Liver (tissue), 3 donors: ENCODE results near the gene KNDC1.

Experiments used
- ATF3 ChIP-seq: IDR thresholded peaks from 2 replicates; pipeline ENCODE4 v1.6.1; 2016; ENCODE audit warnings: antibody characterized with exemption
- CTCF ChIP-seq: fragments of 150-350 bp; IDR thresholded peaks from 2 replicates; pipeline ENCODE4 v1.5.1; 2017; ENCODE audit warnings: improper control_type of control experiment, low read depth, low read length; ENCODE audit not compliant: missing input control
- EGR1 ChIP-seq, 2 donors: IDR thresholded peaks; 2 replicates each; pipeline ENCODE4 v1.6.1; 2016 to 2018; ENCODE audit warnings: antibody characterized with exemption in 2 of 2, low read depth in 2 of 2
- FOXA1 ChIP-seq: IDR thresholded peaks from 2 replicates; pipeline ENCODE4 v1.6.1; 2016; ENCODE audit warnings: antibody characterized with exemption
- GABPA ChIP-seq, 2 donors: IDR thresholded peaks in 1 of 2; conservative IDR thresholded peaks in 1 of 2; 2 replicates each; pipeline ENCODE4 v1.6.1; 2016; ENCODE audit warnings: antibody characterized with exemption in 2 of 2, mild to moderate bottlenecking in 1 of 2, moderate library complexity in 1 of 2
- HNF4A ChIP-seq, 2 donors: conservative IDR thresholded peaks; 2 replicates each; pipeline ENCODE4 v1.6.1; 2016; ENCODE audit warnings: antibody characterized with exemption in 2 of 2, mild to moderate bottlenecking in 2 of 2
- JUND ChIP-seq, 2 donors: IDR thresholded peaks; 2 replicates each; pipeline ENCODE4 v1.6.1; 2016; ENCODE audit warnings: antibody characterized with exemption in 2 of 2
- MAX ChIP-seq: IDR thresholded peaks from 2 replicates; pipeline ENCODE4 v1.6.1; 2016; ENCODE audit warnings: antibody characterized with exemption
- RAD21 ChIP-seq, 2 donors: IDR thresholded peaks; 2 replicates each; pipeline ENCODE4 v1.6.1; 2016; ENCODE audit warnings: antibody characterized with exemption in 2 of 2, mild to moderate bottlenecking in 2 of 2
- REST ChIP-seq: IDR thresholded peaks from 2 replicates; pipeline ENCODE4 v1.6.1; 2016; ENCODE audit warnings: antibody characterized with exemption, mild to moderate bottlenecking
- SP1 ChIP-seq: IDR thresholded peaks from 2 replicates; pipeline ENCODE4 v1.6.1; 2018; ENCODE audit warnings: antibody characterized with exemption, mild to moderate bottlenecking
- TAF1 ChIP-seq: conservative IDR thresholded peaks from 2 replicates; pipeline ENCODE4 v1.6.1; 2016; ENCODE audit warnings: antibody characterized with exemption, mild to moderate bottlenecking
- YY1 ChIP-seq: IDR thresholded peaks from 2 replicates; pipeline ENCODE4 v1.6.1; 2016; ENCODE audit warnings: antibody characterized with exemption, mild to moderate bottlenecking
- ZBTB33 ChIP-seq: IDR thresholded peaks from 2 replicates; pipeline ENCODE4 v1.6.1; 2016; ENCODE audit warnings: antibody characterized with exemption
- donor health status: healthy.
- donor health status: healthy.

GRCh38 chr10:133231946-133232574 lies 72.0 kb downstream of the KNDC1 start:
- TF ChIP-seq CTCF (no peak), ZBTB33 (no peak), GABPA (IDR thresholded peaks at IDR 0.05 in 1 of 2, conservative IDR thresholded peaks at IDR 0.05 in 1 of 2) (no peak), YY1 (no peak), MAX (no peak), HNF4A (conservative IDR thresholded peaks at IDR 0.05) (no peak), FOXA1 (no peak), TAF1 (no peak), ATF3 (no peak), REST (no peak), JUND (IDR thresholded peaks at IDR 0.05) (no peak), EGR1 (IDR thresholded peaks at IDR 0.05; ENCODE audit: low read depth in 2 of 2) (no peak), SP1 (no peak), RAD21 (IDR thresholded peaks at IDR 0.05) (no peak)
